B cell (primary cell): ENCODE measurements around the gene FGF21.

ENCODE experiments used
- EZH2 ChIP-seq: IDR thresholded peaks from 2 replicates; pipeline ENCODE4 v1.6.1; 2012; ENCODE audit warnings: borderline replicate concordance, low read depth, mild to moderate bottlenecking, moderate library complexity, low read length; ENCODE audit not compliant: insufficient read depth, poor library complexity, severe bottlenecking
- TF ChIP-seq, protein P1 (sequence below): fragments of 200-600 bp; IDR thresholded peaks from one replicate; pipeline ENCODE4 v1.8.0; 2022; ENCODE audit warnings: antibody characterized with exemption, mild to moderate bottlenecking

DNA sequence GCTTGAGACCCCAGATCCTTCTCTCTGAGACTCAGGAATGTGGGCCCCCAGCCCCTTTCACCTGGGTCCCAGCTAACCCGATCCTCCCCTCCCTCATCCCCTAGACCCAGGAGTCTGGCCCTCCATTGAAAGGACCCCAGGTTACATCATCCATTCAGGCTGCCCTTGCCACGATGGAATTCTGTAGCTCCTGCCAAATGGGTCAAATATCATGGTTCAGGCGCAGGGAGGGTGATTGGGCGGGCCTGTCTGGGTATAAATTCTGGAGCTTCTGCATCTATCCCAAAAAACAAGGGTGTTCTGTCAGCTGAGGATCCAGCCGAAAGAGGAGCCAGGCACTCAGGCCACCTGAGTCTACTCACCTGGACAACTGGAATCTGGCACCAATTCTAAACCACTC is 463 bp downstream of the FGF21 start:
- TF ChIP-seq, protein P1, sequence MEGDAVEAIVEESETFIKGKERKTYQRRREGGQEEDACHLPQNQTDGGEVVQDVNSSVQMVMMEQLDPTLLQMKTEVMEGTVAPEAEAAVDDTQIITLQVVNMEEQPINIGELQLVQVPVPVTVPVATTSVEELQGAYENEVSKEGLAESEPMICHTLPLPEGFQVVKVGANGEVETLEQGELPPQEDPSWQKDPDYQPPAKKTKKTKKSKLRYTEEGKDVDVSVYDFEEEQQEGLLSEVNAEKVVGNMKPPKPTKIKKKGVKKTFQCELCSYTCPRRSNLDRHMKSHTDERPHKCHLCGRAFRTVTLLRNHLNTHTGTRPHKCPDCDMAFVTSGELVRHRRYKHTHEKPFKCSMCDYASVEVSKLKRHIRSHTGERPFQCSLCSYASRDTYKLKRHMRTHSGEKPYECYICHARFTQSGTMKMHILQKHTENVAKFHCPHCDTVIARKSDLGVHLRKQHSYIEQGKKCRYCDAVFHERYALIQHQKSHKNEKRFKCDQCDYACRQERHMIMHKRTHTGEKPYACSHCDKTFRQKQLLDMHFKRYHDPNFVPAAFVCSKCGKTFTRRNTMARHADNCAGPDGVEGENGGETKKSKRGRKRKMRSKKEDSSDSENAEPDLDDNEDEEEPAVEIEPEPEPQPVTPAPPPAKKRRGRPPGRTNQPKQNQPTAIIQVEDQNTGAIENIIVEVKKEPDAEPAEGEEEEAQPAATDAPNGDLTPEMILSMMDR = no peak
- no peak for TF ChIP-seq EZH2
